Lower lobe of right lung (tissue), 2 donors: ENCODE data around the gene JMJD1C. TPM values are rescaled to one million over a fixed set of nuclear protein-coding genes. Genes with fewer than 3 reads are reported as not detected.
A peak's percentile ranks its signal among the peaks of the same experiment; 100 is the strongest.
"Not testable (repeated sequence)": the region's sequence is repeated elsewhere in the genome, so short reads cannot be mapped to it uniquely, and the experiment has no call there.

Source experiments
- ATAC-seq, 2 donors: fragments of 200-7000 bp; cut with Tn5 transposase; one replicate each; pipeline ENCODE4 v1.9.1; 2020 to 2022; ENCODE audit warnings: mild to moderate bottlenecking in 2 of 2, moderate library complexity in 2 of 2
- DNase-seq: peaks from one replicate; pipeline ENCODE4 v3.0.0-alpha.2; 2020
- H3K27ac ChIP-seq: fragments of 200-600 bp; one replicate; pipeline ENCODE4 v1.8.0; 2022
- H3K27me3 ChIP-seq: fragments of 200-600 bp; one replicate; pipeline ENCODE4 v1.8.0; 2022; ENCODE audit warnings: low read depth
- H3K36me3 ChIP-seq: fragments of 200-600 bp; one replicate; pipeline ENCODE4 v1.8.0; 2022; ENCODE audit warnings: mild to moderate bottlenecking
- H3K4me1 ChIP-seq: fragments of 200-600 bp; one replicate; pipeline ENCODE4 v1.8.0; 2022
- H3K4me3 ChIP-seq: fragments of 200-600 bp; one replicate; pipeline ENCODE4 v1.8.0; 2022; ENCODE audit warnings: mild to moderate bottlenecking
- H3K9me3 ChIP-seq: fragments of 200-600 bp; one replicate; pipeline ENCODE4 v1.8.0; 2022
- CTCF ChIP-seq: fragments of 200-600 bp; IDR thresholded peaks from one replicate; pipeline ENCODE4 v1.8.0; 2022; ENCODE audit warnings: antibody characterized with exemption, mild to moderate bottlenecking
- intact Hi-C: fragments of 100-400 bp; cut with DNase I; formaldehyde crosslinking; loops from one replicate; pipeline ENCODE4 v1.11.0; 2022
- total RNA-seq: library from RNA; stranded (reverse); fragmentation: NEBNext Ultra II Directional; extraction: Animal tissue kit (Norgen Biotek cat#: 25700); gene quantifications from one replicate; pipeline ENCODE4 v1.2.1, GENCODE V29; 2021
- donor health status: DM: no; HTN: yes; CAD: no; lungs with severe emphysema.

The JMJD1C gene
- total RNA-seq, 1 donor from 2014 or later, result 100.0 TPM

- H3K4me3 ChIP-seq, result no peak overlapping the region
- no peak for ATAC-seq
- H3K27me3 ChIP-seq, result no peaks in the 10 kb centered on the region
- peaks cover 10% of the 10 kb centered on the region for H3K36me3 ChIP-seq
- H3K4me1 ChIP-seq, result peaks cover 5% of the 10 kb centered on the region
- no peak for DNase-seq
- TF ChIP-seq CTCF, result no peak
- intact Hi-C loops, result no loop called here
- H3K9me3 ChIP-seq, result no peaks in the 10 kb centered on the region
- H3K27ac ChIP-seq, result no peak overlapping the region
These were observed 81.8 kb downstream of the JMJD1C start for GRCh38 chr10:63384001-63384400.

- Histone ChIP-seq H3K27ac (no peak overlapping the region), H3K4me1 (peaks cover 3% of the 10 kb centered on the region), H3K9me3 (no peaks in the 10 kb centered on the region), H3K36me3 (peaks cover 10% of the 10 kb centered on the region), H3K4me3 (no peak overlapping the region), H3K27me3 (no peaks in the 10 kb centered on the region)
- intact Hi-C loops, result no loop called here
- ATAC-seq (no peak), DNase-seq (no peak)
- no peak for TF ChIP-seq CTCF
These were observed 82.6 kb downstream of the JMJD1C start for GRCh38 chr10:63383141-63383540.

- intact Hi-C loops, result no loop called here
- Histone ChIP-seq H3K27ac (no peak overlapping the region), H3K27me3 (no peaks in the 10 kb centered on the region), H3K9me3 (no peaks in the 10 kb centered on the region), H3K4me1 (no peaks in the 10 kb centered on the region), H3K4me3 (no peak overlapping the region), H3K36me3 (peaks cover 10% of the 10 kb centered on the region)
- ATAC-seq (no peak), DNase-seq (no peak)
- TF ChIP-seq CTCF, result no peak
These were observed 83.7 kb downstream of the JMJD1C start for GRCh38 chr10:63382066-63382465.

- intact Hi-C loops, H3K4me3 ChIP-seq, H3K27ac ChIP-seq, H3K9me3 ChIP-seq, H3K4me1 ChIP-seq, H3K27me3 ChIP-seq, ATAC-seq, DNase-seq: not testable (repeated sequence)
- peaks cover 10% of the 10 kb centered on the region for H3K36me3 ChIP-seq
These were observed 88.5 kb downstream of the JMJD1C start for GRCh38 chr10:63377305-63377661.

- DNase-seq, result no peak
- Histone ChIP-seq H3K9me3 (no peaks in the 10 kb centered on the region), H3K4me1 (peaks cover 5% of the 10 kb centered on the region), H3K36me3 (peaks cover 10% of the 10 kb centered on the region), H3K4me3 (no peak overlapping the region), H3K27ac (no peak overlapping the region), H3K27me3 (no peaks in the 10 kb centered on the region)
- intact Hi-C loops, result no loop called here
- TF ChIP-seq CTCF, result no peak
- peak; percentile 53 to 72 for ATAC-seq
These were observed 89.0 kb downstream of the JMJD1C start for GRCh38 chr10:63376560-63377304.

GRCh38 chr10:63375859-63376258, 89.9 kb downstream of the JMJD1C start:
- intact Hi-C loops, result no loop called here
- peaks cover 5% of the 10 kb centered on the region for H3K4me1 ChIP-seq
- no peaks in the 10 kb centered on the region for H3K27me3 ChIP-seq
- H3K27ac ChIP-seq, result no peak overlapping the region
- ATAC-seq (no peak), DNase-seq (no peak)
- H3K9me3 ChIP-seq, result no peaks in the 10 kb centered on the region
- no peak overlapping the region for H3K4me3 ChIP-seq
- peaks cover 10% of the 10 kb centered on the region for H3K36me3 ChIP-seq
- no peak for TF ChIP-seq CTCF
